ENCODE measurements around the gene CD84. TPM values are rescaled to one million over a fixed set of nuclear protein-coding genes. Genes with fewer than 3 reads are reported as not detected.

CD84 gene
- total RNA-seq, 1 experiment from 2014 or later, result not detected

- no peak overlapping the region for H3K4me3 Mint-ChIP-seq (ENCODE audit: unreplicated experiment)
- TF ChIP-seq CTCF (IDR thresholded peaks at IDR 0.05; ENCODE audit: insufficient read depth in 1 of 2, low read depth in 1 of 2, low read length in 1 of 2, severe bottlenecking in 1 of 2, unreplicated experiment in 1 of 2), result no peak
- intact Hi-C loops (cut with micrococcal nuclease; ENCODE audit: unreplicated experiment), result no loop called here
- no peak overlapping the region for H3K4me3 ChIP-seq (ENCODE audit: low read depth, low read length)
- ChIA-PET POLR2A (no interaction called here), CTCF (no interaction called here)
- no peaks in the 10 kb centered on the region for H3K4me1 Mint-ChIP-seq (ENCODE audit: low read depth, unreplicated experiment)
- DNase-seq, result no peak
- H3K27ac Mint-ChIP-seq (ENCODE audit: unreplicated experiment), result no peak overlapping the region
- H3K27me3 ChIP-seq (replicated peaks; ENCODE audit: control insufficient read depth, insufficient read depth, low read length), result no peaks in the 10 kb centered on the region
- H3K36me3 ChIP-seq (ENCODE audit: control insufficient read depth, insufficient read depth, low read length), result no peaks in the 10 kb centered on the region
- no peaks in the 10 kb centered on the region for H3K4me1 ChIP-seq
- no peaks in the 10 kb centered on the region for H3K36me3 Mint-ChIP-seq (ENCODE audit: insufficient read depth, unreplicated experiment)
- no peaks in the 10 kb centered on the region for H3K27me3 Mint-ChIP-seq (ENCODE audit: insufficient read depth, unreplicated experiment)
- H3K9me3 ChIP-seq, result no peaks in the 10 kb centered on the region; the same call in 1 of the 2 replicates
- no TSS peak for BruUV-seq (replicated peaks)
- no peaks in the 10 kb centered on the region for H3K9me3 Mint-ChIP-seq (ENCODE audit: unreplicated experiment)
Observed at GRCh38 chr1:160610569-160611242, 31.4 kb upstream of the CD84 start.

GRCh38 chr1:160608941-160609340, 29.6 kb upstream of the CD84 start:
- no TSS peak for BruUV-seq (replicated peaks)
- Mint-ChIP-seq H3K27me3 (ENCODE audit: insufficient read depth, unreplicated experiment) (no peaks in the 10 kb centered on the region), H3K4me3 (ENCODE audit: unreplicated experiment) (no peak overlapping the region), H3K36me3 (ENCODE audit: insufficient read depth, unreplicated experiment) (no peaks in the 10 kb centered on the region), H3K27ac (ENCODE audit: unreplicated experiment) (no peak overlapping the region), H3K9me3 (ENCODE audit: unreplicated experiment) (no peaks in the 10 kb centered on the region), H3K4me1 (ENCODE audit: low read depth, unreplicated experiment) (no peaks in the 10 kb centered on the region)
- TF ChIP-seq CTCF (IDR thresholded peaks at IDR 0.05; ENCODE audit: insufficient read depth in 1 of 2, low read depth in 1 of 2, low read length in 1 of 2, severe bottlenecking in 1 of 2, unreplicated experiment in 1 of 2), result no peak
- intact Hi-C loops (cut with micrococcal nuclease; ENCODE audit: unreplicated experiment), result no loop called here
- CTCF ChIA-PET, result interaction anchor here (0.6 kb wide), 1 partner anchor 105 kb away, joined by 4 read pairs; no protein-coding TSS in a partner anchor
- Histone ChIP-seq H3K36me3 (ENCODE audit: control insufficient read depth, insufficient read depth, low read length) (no peaks in the 10 kb centered on the region), H3K27me3 (replicated peaks; ENCODE audit: control insufficient read depth, insufficient read depth, low read length) (no peaks in the 10 kb centered on the region), H3K9me3 (peaks cover 4% of the 10 kb centered on the region; the same call in 1 of the 2 replicates), H3K4me3 (ENCODE audit: low read depth, low read length) (no peak overlapping the region), H3K4me1 (no peaks in the 10 kb centered on the region)
- POLR2A ChIA-PET, result no interaction called here
- no peak for DNase-seq

DNA sequence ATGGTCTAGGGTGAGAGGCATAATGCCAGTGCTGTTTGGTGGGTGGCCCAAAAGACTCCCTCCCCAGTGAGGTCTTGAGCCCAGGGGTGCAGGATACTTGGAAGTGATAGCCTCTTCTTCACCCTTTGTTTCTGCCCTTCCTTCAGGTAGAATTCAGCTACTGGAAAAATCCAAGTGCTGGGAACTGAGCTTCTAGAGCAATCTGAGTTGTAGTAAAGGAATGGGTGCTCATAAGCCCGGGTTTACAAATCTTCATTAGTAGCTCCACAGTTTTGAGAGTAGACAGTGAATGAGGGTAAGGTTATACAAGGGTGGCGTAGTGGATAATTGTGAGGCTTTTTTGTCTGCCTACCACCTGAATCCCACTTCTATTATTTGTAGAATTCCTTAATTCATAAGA, 29.2 kb upstream of the CD84 start:
- Mint-ChIP-seq H3K4me1 (ENCODE audit: low read depth, unreplicated experiment) (no peaks in the 10 kb centered on the region), H3K27ac (ENCODE audit: unreplicated experiment) (no peak overlapping the region), H3K4me3 (ENCODE audit: unreplicated experiment) (no peak overlapping the region), H3K36me3 (ENCODE audit: insufficient read depth, unreplicated experiment) (no peaks in the 10 kb centered on the region), H3K27me3 (ENCODE audit: insufficient read depth, unreplicated experiment) (no peaks in the 10 kb centered on the region), H3K9me3 (ENCODE audit: unreplicated experiment) (peaks cover under 1% of the 10 kb centered on the region)
- Histone ChIP-seq H3K4me1 (no peaks in the 10 kb centered on the region), H3K36me3 (ENCODE audit: control insufficient read depth, insufficient read depth, low read length) (no peaks in the 10 kb centered on the region), H3K4me3 (ENCODE audit: low read depth, low read length) (no peak overlapping the region), H3K9me3 (peaks cover 4% of the 10 kb centered on the region; the same call in 1 of the 2 replicates), H3K27me3 (replicated peaks; ENCODE audit: control insufficient read depth, insufficient read depth, low read length) (no peaks in the 10 kb centered on the region)
- TF ChIP-seq CTCF (IDR thresholded peaks at IDR 0.05; ENCODE audit: insufficient read depth in 1 of 2, low read depth in 1 of 2, low read length in 1 of 2, severe bottlenecking in 1 of 2, unreplicated experiment in 1 of 2), result no peak
- DNase-seq, result no peak
- BruUV-seq (replicated peaks), result no TSS peak
- intact Hi-C loops (cut with micrococcal nuclease; ENCODE audit: unreplicated experiment), result no loop called here
- CTCF ChIA-PET, result no interaction called here
- POLR2A ChIA-PET, result no interaction called here

Measured in Caco-2 (cell line).